ENCODE measurements around the gene SLX4. TPM values are rescaled to one million over a fixed set of nuclear protein-coding genes. Genes with fewer than 3 reads are reported as not detected.

The SLX4 gene
- total RNA-seq, 6 donors from 2014 or later, result 4.6 to 10.5 (median 6.0) TPM

DNA sequence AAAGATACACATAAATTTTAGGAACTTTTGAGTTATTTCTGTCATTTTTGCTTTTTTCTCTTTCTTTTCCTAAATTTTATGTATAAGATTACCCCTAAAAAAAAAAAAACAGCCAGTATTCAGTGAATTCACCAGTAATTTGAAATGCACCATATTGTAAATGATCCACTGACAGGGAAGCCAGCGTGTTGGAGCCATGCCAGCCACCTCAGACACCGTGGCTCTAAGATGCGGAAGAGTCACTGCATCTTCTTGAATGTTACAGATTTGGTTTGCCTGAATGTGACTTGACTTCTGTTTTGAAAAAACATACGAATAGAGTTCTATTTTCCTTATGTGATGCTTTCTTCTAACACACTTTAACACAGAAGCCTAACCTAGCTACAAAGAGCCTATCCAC, 73.2 kb downstream of the SLX4 start:
- DNase-seq (no peak), ATAC-seq (ENCODE audit: low FRiP score in 2 of 2) (no peak)
- WGBS, 2 donors, result 85 to 88% methylated on average over 4 of the region's 4 CpGs
- H3K27me3 ChIP-seq, result no peaks in the 10 kb centered on the region
- no peak for TF ChIP-seq POLR2AphosphoS5 (IDR thresholded peaks at IDR 0.05)
- TF ChIP-seq, protein P1, sequence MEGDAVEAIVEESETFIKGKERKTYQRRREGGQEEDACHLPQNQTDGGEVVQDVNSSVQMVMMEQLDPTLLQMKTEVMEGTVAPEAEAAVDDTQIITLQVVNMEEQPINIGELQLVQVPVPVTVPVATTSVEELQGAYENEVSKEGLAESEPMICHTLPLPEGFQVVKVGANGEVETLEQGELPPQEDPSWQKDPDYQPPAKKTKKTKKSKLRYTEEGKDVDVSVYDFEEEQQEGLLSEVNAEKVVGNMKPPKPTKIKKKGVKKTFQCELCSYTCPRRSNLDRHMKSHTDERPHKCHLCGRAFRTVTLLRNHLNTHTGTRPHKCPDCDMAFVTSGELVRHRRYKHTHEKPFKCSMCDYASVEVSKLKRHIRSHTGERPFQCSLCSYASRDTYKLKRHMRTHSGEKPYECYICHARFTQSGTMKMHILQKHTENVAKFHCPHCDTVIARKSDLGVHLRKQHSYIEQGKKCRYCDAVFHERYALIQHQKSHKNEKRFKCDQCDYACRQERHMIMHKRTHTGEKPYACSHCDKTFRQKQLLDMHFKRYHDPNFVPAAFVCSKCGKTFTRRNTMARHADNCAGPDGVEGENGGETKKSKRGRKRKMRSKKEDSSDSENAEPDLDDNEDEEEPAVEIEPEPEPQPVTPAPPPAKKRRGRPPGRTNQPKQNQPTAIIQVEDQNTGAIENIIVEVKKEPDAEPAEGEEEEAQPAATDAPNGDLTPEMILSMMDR (IDR thresholded peaks at IDR 0.05), result no peak
- no peak for TF ChIP-seq EP300 (IDR thresholded peaks at IDR 0.05)
- no peak for TF ChIP-seq POLR2A (IDR thresholded peaks at IDR 0.05)
- no peaks in the 10 kb centered on the region for H3K9me3 ChIP-seq
- no peak overlapping the region for H3K27ac ChIP-seq
- peaks cover 0 to 63% (median 26%) of the 10 kb centered on the region in 4 donors for H3K36me3 ChIP-seq
- no peak overlapping the region for H3K4me3 ChIP-seq
- H3K4me1 ChIP-seq, result no peaks in the 10 kb centered on the region

DNA sequence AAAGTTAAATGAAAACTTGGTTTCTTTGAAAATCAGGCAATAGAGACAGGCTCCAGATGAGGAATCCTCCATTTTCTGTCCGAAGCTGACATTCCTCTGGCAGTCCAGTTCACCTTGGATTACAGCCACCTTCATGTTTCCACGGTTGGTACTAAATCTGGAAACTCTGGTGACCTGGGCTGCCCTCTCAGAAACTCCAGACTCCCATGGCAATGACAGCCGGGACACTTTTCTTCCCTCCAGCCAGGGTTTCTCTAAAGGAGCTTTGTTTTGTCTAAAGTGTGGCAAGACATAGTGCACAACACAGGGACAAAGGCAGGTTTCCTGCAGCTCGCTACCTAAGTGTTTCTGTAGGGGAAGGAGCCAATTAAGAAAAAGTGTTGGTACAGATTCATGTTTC, 74.6 kb downstream of the SLX4 start:
- TF ChIP-seq, protein P1 (IDR thresholded peaks at IDR 0.05), result no peak
- TF ChIP-seq POLR2AphosphoS5 (IDR thresholded peaks at IDR 0.05), result no peak
- TF ChIP-seq EP300 (IDR thresholded peaks at IDR 0.05), result no peak
- TF ChIP-seq POLR2A (IDR thresholded peaks at IDR 0.05), result no peak
- Histone ChIP-seq H3K27ac (no peak overlapping the region), H3K36me3 (peaks cover 2 to 70% (median 30%) of the 10 kb centered on the region in 4 donors), H3K4me1 (no peaks in the 10 kb centered on the region), H3K4me3 (no peak overlapping the region), H3K27me3 (no peaks in the 10 kb centered on the region), H3K9me3 (no peaks in the 10 kb centered on the region)
- WGBS, 2 donors, result 76 to 79% methylated on average over 4 of the region's 4 CpGs
- ATAC-seq (ENCODE audit: low FRiP score in 2 of 2) (no peak), DNase-seq (no peak)

DNA sequence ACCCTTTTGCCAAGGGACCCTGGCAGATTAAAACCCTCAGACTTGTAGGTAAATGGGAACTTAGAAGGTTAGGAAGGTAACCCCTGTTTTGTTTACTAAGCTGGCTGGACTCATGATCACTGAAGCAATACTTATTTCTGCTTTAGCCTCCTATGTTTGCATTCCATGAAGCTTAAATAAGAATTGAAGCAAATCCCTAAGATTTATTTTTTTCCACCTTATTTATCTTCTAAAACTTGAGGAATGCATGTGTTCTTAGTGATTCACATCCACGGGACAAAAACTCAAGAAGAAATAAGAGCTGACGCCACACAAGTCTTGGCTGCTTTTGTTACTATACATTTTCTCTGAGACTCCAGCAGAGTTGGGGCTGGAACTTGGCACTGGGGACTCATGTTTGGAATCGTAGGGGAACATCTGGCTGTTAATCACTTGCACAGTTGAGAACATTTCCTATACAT, 75.1 kb downstream of the SLX4 start:
- Histone ChIP-seq H3K36me3 (peaks cover 2 to 70% (median 30%) of the 10 kb centered on the region in 4 donors), H3K27me3 (no peaks in the 10 kb centered on the region), H3K4me1 (no peaks in the 10 kb centered on the region), H3K4me3 (no peak overlapping the region), H3K9me3 (no peaks in the 10 kb centered on the region), H3K27ac (no peak overlapping the region)
- DNase-seq (no peak), ATAC-seq (ENCODE audit: low FRiP score in 2 of 2) (no peak)
- 75 to 92% methylated on average over 3 of the region's 3 CpGs for WGBS, 2 donors
- no peak for TF ChIP-seq POLR2AphosphoS5 (IDR thresholded peaks at IDR 0.05)

DNA sequence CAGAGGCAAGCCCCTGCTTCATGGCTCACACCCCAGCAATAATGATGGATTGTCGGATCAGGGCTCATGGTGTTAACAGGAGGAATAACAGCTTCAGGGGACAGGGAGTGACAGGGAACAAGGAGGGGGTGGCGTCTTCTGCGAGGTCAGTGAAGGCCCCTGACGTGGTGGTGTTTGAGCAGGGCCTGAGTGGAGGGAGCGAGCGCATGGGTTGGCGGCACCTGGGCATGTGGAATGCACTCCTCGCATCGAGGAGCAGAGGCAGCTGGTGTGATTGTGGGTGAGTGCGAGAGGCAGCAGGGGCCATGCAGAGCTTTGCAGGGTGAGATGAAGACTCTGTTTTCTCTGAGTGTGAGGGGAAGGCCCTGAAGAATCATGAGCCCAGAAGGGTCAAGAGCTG, 77.3 kb downstream of the SLX4 start:
- H3K9me3 ChIP-seq, result no peaks in the 10 kb centered on the region
- DNase-seq (no peak), ATAC-seq (ENCODE audit: low FRiP score in 2 of 2) (no peak)
- 95 to 97% methylated on average over 10 of the region's 10 CpGs for WGBS, 2 donors
- TF ChIP-seq POLR2AphosphoS5 (IDR thresholded peaks at IDR 0.05), result no peak
- TF ChIP-seq, protein P1 (IDR thresholded peaks at IDR 0.05), result no peak
- TF ChIP-seq POLR2A (IDR thresholded peaks at IDR 0.05), result no peak
- TF ChIP-seq EP300 (IDR thresholded peaks at IDR 0.05), result no peak
- peaks cover 6 to 69% (median 37%) of the 10 kb centered on the region in 4 donors for H3K36me3 ChIP-seq
- no peaks in the 10 kb centered on the region for H3K27me3 ChIP-seq
- H3K4me1 ChIP-seq, result no peaks in the 10 kb centered on the region
- H3K27ac ChIP-seq, result no peak overlapping the region
- H3K4me3 ChIP-seq, result no peak overlapping the region

DNA sequence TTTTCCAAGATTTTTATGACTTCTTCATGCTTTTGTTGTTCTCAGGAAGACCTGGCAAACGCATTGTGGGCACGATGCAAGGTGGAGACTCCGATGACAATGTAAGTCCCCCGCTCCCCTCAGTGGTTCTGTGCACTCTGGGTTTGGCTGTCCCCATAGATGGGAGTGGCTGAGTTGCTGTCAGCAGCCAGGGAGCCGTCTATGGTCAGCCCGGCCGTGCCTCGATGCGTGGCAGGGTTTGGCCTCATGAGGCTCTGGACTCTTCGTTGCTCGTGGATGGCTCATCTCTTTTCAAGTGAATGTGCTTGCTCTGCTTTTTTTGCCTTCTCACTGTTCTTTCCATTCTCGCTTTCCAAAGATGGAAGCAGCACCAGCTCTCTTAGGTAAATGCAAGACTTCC, 78.7 kb downstream of the SLX4 start:
- TF ChIP-seq POLR2A (IDR thresholded peaks at IDR 0.05), result no peak
- TF ChIP-seq EP300 (IDR thresholded peaks at IDR 0.05), result no peak
- TF ChIP-seq POLR2AphosphoS5 (IDR thresholded peaks at IDR 0.05), result no peak
- TF ChIP-seq, protein P1 (IDR thresholded peaks at IDR 0.05), result no peak
- no peak for DNase-seq
- Histone ChIP-seq H3K36me3 (peaks cover 6 to 66% (median 37%) of the 10 kb centered on the region in 4 donors), H3K27ac (no peak overlapping the region), H3K4me3 (no peak overlapping the region), H3K9me3 (no peaks in the 10 kb centered on the region), H3K4me1 (no peaks in the 10 kb centered on the region), H3K27me3 (no peaks in the 10 kb centered on the region)
- ATAC-seq (ENCODE audit: low FRiP score in 2 of 2), result no peak
- WGBS, 2 donors, result 95 to 97% methylated on average over 12 of the region's 12 CpGs

Other genes starting within 250 kb of the SLX4 start
- gene ZSCAN32, start 210.6 kb downstream of the SLX4 start, total RNA-seq, result 10 to 100 TPM in 5 of 6 donors, 1 to 10 TPM in 1; 7.5 to 25.0 (median 14.0) TPM
- 10 to 100 TPM in 4 of 6 donors, 1 to 10 TPM in 2; 9.0 to 30.4 (median 10.6) TPM for gene ZNF174, start 210.4 kb downstream of the SLX4 start, total RNA-seq
- gene ZNF597, start 168.1 kb downstream of the SLX4 start, total RNA-seq, result 1 to 10 TPM in 5 of 6 donors, under 1 TPM in 1; 0.78 to 7.7 (median 4.6) TPM
- 10 to 100 TPM; 33.0 to 77.5 (median 54.6) TPM for gene NAA60, start 167.9 kb downstream of the SLX4 start, total RNA-seq
- not detected for gene C16orf90, start 116.1 kb downstream of the SLX4 start, total RNA-seq
- 10 to 100 TPM; 12.8 to 40.8 (median 18.4) TPM for gene CLUAP1, start 110.6 kb downstream of the SLX4 start, total RNA-seq
- 10 to 100 TPM in 1 of 6 donors, 1 to 10 TPM in 5; 2.6 to 19.9 (median 3.9) TPM for gene NLRC3, start 34.2 kb downstream of the SLX4 start, total RNA-seq
- 10 to 100 TPM in 4 of 6 donors, 1 to 10 TPM in 2; 6.4 to 34.6 (median 18.7) TPM for gene DNASE1, start 43.1 kb upstream of the SLX4 start, total RNA-seq
- gene TRAP1, start 105.9 kb upstream of the SLX4 start, total RNA-seq, result 10 to 100 TPM; 48.0 to 81.7 (median 55.0) TPM

Measured in upper lobe of left lung (tissue), 6 donors.